ENCODE measurements around the gene NACC2.
"Not testable (repeated sequence)": the region's sequence is repeated elsewhere in the genome, so short reads cannot be mapped to it uniquely, and the experiment has no call there.

Gene NACC2

DNA sequence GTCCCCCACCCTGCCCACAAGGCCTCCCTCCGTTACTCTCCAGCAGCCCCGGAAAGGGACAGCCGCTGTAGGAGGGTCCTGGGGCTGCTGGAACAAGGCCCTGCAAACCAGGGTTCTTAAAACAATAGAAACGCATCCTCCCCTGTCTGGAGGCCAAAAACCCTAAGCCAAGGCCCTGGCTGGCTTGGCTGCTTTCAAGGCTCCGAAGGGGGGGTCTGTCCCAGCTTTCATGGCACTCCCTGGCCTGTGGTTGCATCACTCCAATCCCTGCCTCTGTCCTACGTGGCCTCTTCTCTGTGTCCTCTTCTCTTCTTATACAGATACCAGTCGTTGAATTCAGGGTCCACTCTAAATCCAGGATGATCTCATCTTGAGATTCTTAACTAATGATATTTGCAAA, 126.5 kb downstream of the NACC2 start:
- Histone ChIP-seq H3K4me1 (peaks cover 0 to 12% (median 0%) of the 10 kb centered on the region in 4 donors), H3K27ac (no peak overlapping the region), H3K9me3 (no peaks in the 10 kb centered on the region), H3K36me3 (no peaks in the 10 kb centered on the region), H3K27me3 (peaks cover 0 to 28% of the 10 kb centered on the region in 2 donors), H3K4me3 (no peak overlapping the region)
- DNase-seq: no peak
- TF ChIP-seq, protein P1, sequence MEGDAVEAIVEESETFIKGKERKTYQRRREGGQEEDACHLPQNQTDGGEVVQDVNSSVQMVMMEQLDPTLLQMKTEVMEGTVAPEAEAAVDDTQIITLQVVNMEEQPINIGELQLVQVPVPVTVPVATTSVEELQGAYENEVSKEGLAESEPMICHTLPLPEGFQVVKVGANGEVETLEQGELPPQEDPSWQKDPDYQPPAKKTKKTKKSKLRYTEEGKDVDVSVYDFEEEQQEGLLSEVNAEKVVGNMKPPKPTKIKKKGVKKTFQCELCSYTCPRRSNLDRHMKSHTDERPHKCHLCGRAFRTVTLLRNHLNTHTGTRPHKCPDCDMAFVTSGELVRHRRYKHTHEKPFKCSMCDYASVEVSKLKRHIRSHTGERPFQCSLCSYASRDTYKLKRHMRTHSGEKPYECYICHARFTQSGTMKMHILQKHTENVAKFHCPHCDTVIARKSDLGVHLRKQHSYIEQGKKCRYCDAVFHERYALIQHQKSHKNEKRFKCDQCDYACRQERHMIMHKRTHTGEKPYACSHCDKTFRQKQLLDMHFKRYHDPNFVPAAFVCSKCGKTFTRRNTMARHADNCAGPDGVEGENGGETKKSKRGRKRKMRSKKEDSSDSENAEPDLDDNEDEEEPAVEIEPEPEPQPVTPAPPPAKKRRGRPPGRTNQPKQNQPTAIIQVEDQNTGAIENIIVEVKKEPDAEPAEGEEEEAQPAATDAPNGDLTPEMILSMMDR (IDR thresholded peaks at IDR 0.05): no peak
- intact Hi-C loops (cut with DNase I; ENCODE audit: low total_unique reads): loop anchor here (1.0 to 10.0 kb wide), 2 partner anchors 155 to 276 kb away; partner anchors contain the start of gene QSOX2

GRCh38 chr9:135968083-135968476, 127.0 kb downstream of the NACC2 start:
- H3K9me3 ChIP-seq: no peaks in the 10 kb centered on the region
- TF ChIP-seq, protein P1 (IDR thresholded peaks at IDR 0.05): no peak
- no peak for DNase-seq
- peaks cover 0 to 23% of the 10 kb centered on the region in 2 donors for H3K27me3 ChIP-seq
- no peak overlapping the region for H3K27ac ChIP-seq
- H3K4me3 ChIP-seq: no peak overlapping the region
- H3K36me3 ChIP-seq: no peaks in the 10 kb centered on the region
- H3K4me1 ChIP-seq: peaks cover 0 to 12% (median 0%) of the 10 kb centered on the region in 4 donors
- intact Hi-C loops (cut with DNase I; ENCODE audit: low total_unique reads): loop anchor here (1.0 to 10.0 kb wide), 2 partner anchors 155 to 277 kb away; partner anchors contain the start of gene QSOX2

GRCh38 chr9:135966916-135967260, 128.2 kb downstream of the NACC2 start:
- DNase-seq, H3K9me3 ChIP-seq, H3K4me3 ChIP-seq, H3K36me3 ChIP-seq, H3K27ac ChIP-seq: not testable (repeated sequence)
- peaks cover 0 to 12% (median 2%) of the 10 kb centered on the region in 4 donors for H3K4me1 ChIP-seq
- intact Hi-C loops (cut with DNase I; ENCODE audit: low total_unique reads): loop anchor here (10.0 kb wide), 1 partner anchor 278 kb away; the partner anchor contains the start of gene QSOX2
- H3K27me3 ChIP-seq: peaks cover 0 to 20% of the 10 kb centered on the region in 2 donors

- TF ChIP-seq, protein P1 (IDR thresholded peaks at IDR 0.05): no peak
Measured at GRCh38 chr9:135965124-135965756, 129.8 kb downstream of the NACC2 start.

DNA sequence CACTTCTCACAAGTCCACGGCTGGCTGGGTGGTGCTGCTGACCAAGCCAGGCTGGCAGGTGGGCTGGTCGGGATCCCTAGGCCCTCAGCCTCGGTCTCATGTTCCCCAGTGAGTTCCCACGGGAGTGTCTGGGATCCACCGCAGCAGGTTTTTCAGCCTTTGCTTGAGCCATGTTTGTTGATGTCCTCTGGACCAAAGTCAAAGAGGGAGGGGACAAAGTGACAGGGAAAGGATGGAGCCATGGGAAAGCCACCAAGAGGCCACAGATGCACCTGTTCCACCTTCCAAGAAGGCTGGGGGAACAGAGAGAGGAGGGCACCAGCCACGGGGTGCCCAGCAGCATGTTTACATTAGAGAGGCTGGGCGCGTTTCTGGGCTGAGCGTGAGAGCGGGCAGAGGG, 131.2 kb downstream of the NACC2 start:
- DNase-seq: no peak

More at GRCh38 chr9:135965124-135965756, 129.8 kb downstream of the NACC2 start:
- Histone ChIP-seq H3K36me3 (no peaks in the 10 kb centered on the region), H3K27ac (no peak overlapping the region), H3K27me3 (peaks cover 0 to 13% of the 10 kb centered on the region in 2 donors), H3K4me1 (peaks cover under 1 to 15% (median 7%) of the 10 kb centered on the region in 4 donors), H3K9me3 (no peaks in the 10 kb centered on the region), H3K4me3 (no peak overlapping the region)
- DNase-seq: no peak
- intact Hi-C loops (cut with DNase I; ENCODE audit: low total_unique reads): loop anchor here (10.0 kb wide), 1 partner anchor 280 kb away; the partner anchor contains the start of gene QSOX2

GRCh38 chr9:135963338-135963737, 131.8 kb downstream of the NACC2 start:
- no peaks in the 10 kb centered on the region for H3K36me3 ChIP-seq
- TF ChIP-seq, protein P1 (IDR thresholded peaks at IDR 0.05): no peak
- no peaks in the 10 kb centered on the region for H3K9me3 ChIP-seq
- DNase-seq: no peak
- H3K4me1 ChIP-seq: peaks cover 6 to 28% (median 17%) of the 10 kb centered on the region in 4 donors
- H3K27ac ChIP-seq: no peak overlapping the region
- H3K27me3 ChIP-seq: peaks cover 0 to 13% of the 10 kb centered on the region in 2 donors
- no peak overlapping the region for H3K4me3 ChIP-seq
- intact Hi-C loops (cut with DNase I; ENCODE audit: low total_unique reads): loop anchor here (10.0 kb wide), 1 partner anchor 281 kb away; the partner anchor contains the start of gene QSOX2

More for the DNA sequence above, 131.2 kb downstream of the NACC2 start:
- Histone ChIP-seq H3K27me3 (peaks cover 0 to 13% of the 10 kb centered on the region in 2 donors), H3K4me1 (peaks cover 6 to 28% (median 17%) of the 10 kb centered on the region in 4 donors), H3K9me3 (no peaks in the 10 kb centered on the region), H3K4me3 (no peak overlapping the region), H3K36me3 (no peaks in the 10 kb centered on the region), H3K27ac (no peak overlapping the region)
- intact Hi-C loops (cut with DNase I; ENCODE audit: low total_unique reads): loop anchor here (10.0 kb wide), 1 partner anchor 281 kb away; the partner anchor contains the start of gene QSOX2
- TF ChIP-seq, protein P1 (IDR thresholded peaks at IDR 0.05): no peak

All from tibial artery (tissue), 4 donors.